ENCODE data around the gene MLLT10.
"Not testable (repeated sequence)": the region's sequence is repeated elsewhere in the genome, so short reads cannot be mapped to it uniquely, and the experiment has no call there.

MLLT10 gene

GRCh38 chr10:21529032-21529910 lies 4.8 kb upstream of the MLLT10 start:
- no peak for DNase-seq

GRCh38 chr10:21530168-21530567 lies 3.9 kb upstream of the MLLT10 start:
- DNase-seq: no peak

GRCh38 chr10:21530641-21531040 lies 3.4 kb upstream of the MLLT10 start:
- no peak for DNase-seq

GRCh38 chr10:21531164-21531563 lies 2.9 kb upstream of the MLLT10 start:
- no peak for DNase-seq

GRCh38 chr10:21532694-21533466 lies 1.2 kb upstream of the MLLT10 start:
- no peak for DNase-seq

- no peak for DNase-seq
Observed at GRCh38 chr10:21534280-21534586, 201 bp downstream of the MLLT10 start.

- peak; percentile 59 for DNase-seq
Observed at GRCh38 chr10:21534604-21535493, 817 bp downstream of the MLLT10 start.

- DNase-seq: no peak
Observed at GRCh38 chr10:21535494-21535965, 1.5 kb downstream of the MLLT10 start.

- not testable (repeated sequence) for DNase-seq
Observed at GRCh38 chr10:21535976-21536375, 1.9 kb downstream of the MLLT10 start.

- DNase-seq: no peak
Observed at GRCh38 chr10:21536874-21537273, 2.8 kb downstream of the MLLT10 start.

- not testable (repeated sequence) for DNase-seq
Observed at GRCh38 chr10:21540701-21541100, 6.7 kb downstream of the MLLT10 start.

- no peak for DNase-seq
Observed at GRCh38 chr10:21547246-21547645, 13.2 kb downstream of the MLLT10 start.

GRCh38 chr10:21552638-21553037 lies 18.6 kb downstream of the MLLT10 start:
- no peak for DNase-seq

- DNase-seq: no peak
Observed at GRCh38 chr10:21556527-21556926, 22.5 kb downstream of the MLLT10 start.

- DNase-seq: not testable (repeated sequence)
Observed at GRCh38 chr10:21558984-21559383, 25.0 kb downstream of the MLLT10 start.

GRCh38 chr10:21570761-21571521 lies 36.9 kb downstream of the MLLT10 start:
- no peak for DNase-seq

- no peak for DNase-seq
Observed at GRCh38 chr10:21572578-21572977, 38.5 kb downstream of the MLLT10 start.

GRCh38 chr10:21574514-21574913 lies 40.5 kb downstream of the MLLT10 start:
- DNase-seq: not testable (repeated sequence)

- DNase-seq: no peak
Observed at GRCh38 chr10:21579291-21579690, 45.3 kb downstream of the MLLT10 start.

- DNase-seq: not testable (repeated sequence)
Observed at GRCh38 chr10:21581421-21581834, 47.4 kb downstream of the MLLT10 start.

- no peak for DNase-seq
Observed at GRCh38 chr10:21584834-21585530, 51.0 kb downstream of the MLLT10 start.

- DNase-seq: no peak
Observed at GRCh38 chr10:21587391-21587790, 53.4 kb downstream of the MLLT10 start.
